ENCODE results near the gene ASIC1.

The ASIC1 gene

GRCh38 chr12:50053583-50053982, 3.8 kb upstream of the ASIC1 start:
- H3K4me3 ChIP-seq (replicated peaks; ENCODE audit: low read depth, low read length) = no peak overlapping the region
- no peak for DNase-seq (ENCODE audit: low read depth)
- no peak for TF ChIP-seq CTCF (IDR thresholded peaks at IDR 0.05; ENCODE audit: low read length, missing control alignments)

GRCh38 chr12:50055831-50056638, 1.4 kb upstream of the ASIC1 start:
- H3K4me3 ChIP-seq (replicated peaks; ENCODE audit: low read depth, low read length) = no peak overlapping the region
- DNase-seq (ENCODE audit: low read depth) = peak; percentile 48
- peak; percentile 99 for TF ChIP-seq CTCF (IDR thresholded peaks at IDR 0.05; ENCODE audit: low read length, missing control alignments)

GRCh38 chr12:50056639-50056976, 788 bp upstream of the ASIC1 start:
- no peak for TF ChIP-seq CTCF (IDR thresholded peaks at IDR 0.05; ENCODE audit: low read length, missing control alignments)
- no peak for DNase-seq (ENCODE audit: low read depth)
- peak overlapping the region; percentile 60 for H3K4me3 ChIP-seq (replicated peaks; ENCODE audit: low read depth, low read length)

GRCh38 chr12:50057896-50058670, 687 bp downstream of the ASIC1 start:
- no peak for TF ChIP-seq CTCF (IDR thresholded peaks at IDR 0.05; ENCODE audit: low read length, missing control alignments)
- no peak for DNase-seq (ENCODE audit: low read depth)
- peak overlapping the region; percentile 60 for H3K4me3 ChIP-seq (replicated peaks; ENCODE audit: low read depth, low read length)

GRCh38 chr12:50058743-50059312, 1.4 kb downstream of the ASIC1 start:
- TF ChIP-seq CTCF (IDR thresholded peaks at IDR 0.05; ENCODE audit: low read length, missing control alignments) = no peak
- no peak for DNase-seq (ENCODE audit: low read depth)
- H3K4me3 ChIP-seq (replicated peaks; ENCODE audit: low read depth, low read length) = no peak overlapping the region

GRCh38 chr12:50059440-50060119, 2.2 kb downstream of the ASIC1 start:
- no peak for DNase-seq (ENCODE audit: low read depth)
- TF ChIP-seq CTCF (IDR thresholded peaks at IDR 0.05; ENCODE audit: low read length, missing control alignments) = no peak
- H3K4me3 ChIP-seq (replicated peaks; ENCODE audit: low read depth, low read length) = no peak overlapping the region
